Right lobe of liver (tissue), 4 donors: ENCODE measurements around the gene KLF13.

Experiments
- CTCF ChIP-seq, 4 donors: fragments of 200-600 bp in 3 of 4; fragments of 450-650 bp in 1 of 4; IDR thresholded peaks; one replicate each; pipeline versions ENCODE4 v1.5.1 to v1.8.0; 2016 to 2022; ENCODE audit warnings: antibody characterized with exemption in 4 of 4, mild to moderate bottlenecking in 2 of 4
- POLR2A ChIP-seq: fragments of 450-650 bp; IDR thresholded peaks from one replicate; pipeline ENCODE4 v1.6.1; 2017; ENCODE audit warnings: antibody characterized with exemption, mild to moderate bottlenecking
- donor health status: DM: no; HTN: no; CAD: no.
- donor health status: DM: no; HTN: no; CAD: no.
- donor health status: DM: no; HTN: yes; CAD: no.

GRCh38 chr15:31336593-31337295 lies 10.1 kb downstream of the KLF13 start:
- TF ChIP-seq CTCF (IDR thresholded peaks at IDR 0.05) (no peak), POLR2A (no peak)
